T1000 (cell line): ENCODE results near the gene HJV.

Source experiments
- DNase-seq: peaks from one replicate; lab custom pipeline; 2025; ENCODE audit warnings: mixed read lengths; lab: John Stamatoyannopoulos, UW

The HJV gene

DNA sequence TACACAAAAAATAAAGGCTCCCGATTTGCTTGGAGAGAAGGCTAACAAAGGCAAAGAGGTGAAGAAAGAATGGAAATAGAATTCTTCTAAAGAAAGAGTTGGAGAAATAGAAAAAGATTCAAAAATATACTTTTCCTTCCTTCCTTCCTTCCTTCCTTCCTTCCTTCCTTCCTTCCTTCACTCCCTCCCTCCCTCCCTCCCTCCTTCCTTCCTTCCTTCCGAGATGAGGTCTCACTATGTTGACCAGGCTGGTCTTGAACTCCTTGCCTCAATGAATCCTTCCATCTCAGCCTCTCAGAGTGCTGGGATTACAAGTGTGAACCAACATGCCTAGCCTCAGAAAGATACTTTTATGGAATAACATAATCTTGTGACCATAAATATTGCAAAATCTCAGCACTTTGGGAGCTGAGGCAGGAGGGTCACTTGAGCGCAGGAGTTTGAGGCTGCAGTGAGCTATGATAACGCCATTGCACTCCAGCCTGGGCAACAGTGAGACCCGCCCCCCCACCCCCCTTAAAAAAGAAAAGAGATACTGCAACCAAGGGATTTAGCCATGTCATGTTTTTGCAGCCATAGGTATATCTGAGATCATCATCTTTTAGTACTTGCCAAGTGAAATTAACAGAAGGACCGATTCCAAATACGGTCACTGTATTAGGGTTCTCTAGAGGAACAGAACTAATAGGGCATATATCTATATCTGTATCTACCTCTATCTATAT lies 1.0 kb upstream of the HJV start:
- DNase-seq, result no peak

DNA sequence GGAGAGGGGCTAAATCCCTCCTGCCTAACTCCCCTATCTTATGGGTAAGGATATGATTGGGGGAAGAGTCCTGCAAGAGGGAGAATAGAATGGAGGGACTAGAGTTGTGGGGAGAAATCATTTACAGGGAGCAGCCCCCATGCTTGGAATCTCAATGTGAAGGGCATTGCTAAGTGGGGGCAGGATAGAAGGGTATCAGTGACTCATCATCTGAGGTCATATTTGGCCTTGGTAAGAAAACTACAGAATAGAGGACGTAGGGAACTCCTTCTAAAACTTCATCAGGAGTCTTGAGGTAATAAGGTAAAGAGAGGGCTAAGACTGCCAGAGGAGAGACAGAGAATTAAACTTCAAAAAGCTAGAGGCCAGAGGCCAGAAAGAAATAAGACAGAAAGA lies 487 bp downstream of the HJV start:
- DNase-seq, result no peak

DNA sequence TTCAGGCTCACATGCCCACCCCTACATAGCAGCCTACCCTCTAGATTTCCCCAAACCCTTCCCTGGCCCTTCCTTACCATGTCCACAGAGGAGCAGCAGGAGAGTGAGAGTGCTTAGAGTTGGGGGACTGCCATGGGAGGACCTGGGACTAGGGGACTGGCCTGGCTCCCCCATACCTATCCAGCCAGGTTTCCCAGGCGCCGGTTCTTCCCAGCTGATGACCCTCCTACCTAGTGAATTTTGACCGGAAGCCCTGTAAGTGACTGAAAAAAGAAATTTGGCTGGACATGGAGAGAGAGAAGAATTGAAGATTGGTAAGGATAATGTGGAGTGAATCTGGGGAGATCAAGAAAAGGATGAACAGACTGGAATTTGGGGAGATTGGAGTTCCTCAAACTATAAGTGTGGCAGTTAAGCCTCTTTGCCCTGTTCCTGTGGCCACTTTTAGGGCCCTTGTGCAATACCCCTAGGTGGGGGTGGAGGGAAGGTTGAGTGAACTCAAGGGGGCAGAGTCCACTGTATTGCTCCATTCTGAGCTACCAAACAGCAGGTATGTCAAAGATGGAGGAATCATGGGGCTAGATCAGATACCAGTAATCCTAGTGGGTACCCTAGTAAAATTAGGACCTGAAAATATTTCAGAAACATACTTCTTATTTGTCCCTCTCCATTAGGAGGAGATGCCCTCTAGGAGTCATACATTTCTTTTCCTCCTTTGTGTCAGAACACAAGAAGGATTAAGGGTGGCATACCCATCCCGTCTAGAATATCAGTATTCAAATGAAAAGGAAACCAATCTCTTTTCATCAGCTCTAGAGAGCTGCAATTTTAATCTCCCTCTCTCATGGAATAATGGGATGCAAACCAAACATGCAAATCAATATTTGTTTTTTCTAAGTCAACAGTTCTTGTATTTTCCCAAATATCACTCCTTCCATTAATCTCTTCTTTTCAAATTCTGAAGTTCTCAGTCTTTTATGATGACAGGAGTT lies 1.2 kb downstream of the HJV start:
- no peak for DNase-seq

DNA sequence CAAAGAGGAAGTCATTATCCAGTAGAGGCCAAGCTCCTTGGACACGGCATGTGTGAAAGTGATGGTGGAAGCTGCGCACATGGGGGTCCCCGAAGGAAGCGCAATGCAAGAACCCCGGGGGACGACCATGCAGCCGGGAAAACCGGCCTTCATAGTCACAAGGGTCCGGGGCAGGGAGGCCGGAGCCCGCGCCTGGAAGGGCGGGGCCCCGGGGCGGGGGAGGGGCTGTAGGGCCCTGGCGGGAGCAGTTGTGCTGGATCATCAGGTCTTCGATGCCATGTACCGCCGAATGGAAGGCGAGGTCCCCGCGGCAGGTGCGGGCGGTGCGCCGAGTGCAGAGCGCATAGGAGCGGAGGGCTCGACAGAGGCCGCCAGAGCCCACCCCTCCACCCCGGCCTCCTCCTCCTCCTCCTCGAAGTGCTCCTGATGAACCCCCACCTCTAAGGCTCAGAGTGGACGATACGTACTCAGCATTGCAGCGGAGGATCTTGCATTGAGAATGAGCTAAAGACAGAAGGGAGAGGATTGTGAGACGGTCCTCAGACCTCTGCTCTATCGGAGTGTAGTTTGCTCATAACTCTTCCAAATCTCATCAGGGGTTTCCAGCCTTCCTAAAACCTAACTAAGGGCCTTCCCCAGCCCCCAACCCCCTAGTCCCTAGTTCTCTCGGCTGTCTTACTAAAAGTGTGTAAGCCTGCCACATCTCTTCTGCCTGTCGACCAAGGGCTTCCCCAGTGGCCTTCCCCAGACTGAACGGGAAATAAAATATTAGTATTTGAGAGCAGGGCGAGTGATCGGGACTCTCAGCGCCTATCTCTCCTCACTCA lies 2.1 kb downstream of the HJV start:
- no peak for DNase-seq

DNA sequence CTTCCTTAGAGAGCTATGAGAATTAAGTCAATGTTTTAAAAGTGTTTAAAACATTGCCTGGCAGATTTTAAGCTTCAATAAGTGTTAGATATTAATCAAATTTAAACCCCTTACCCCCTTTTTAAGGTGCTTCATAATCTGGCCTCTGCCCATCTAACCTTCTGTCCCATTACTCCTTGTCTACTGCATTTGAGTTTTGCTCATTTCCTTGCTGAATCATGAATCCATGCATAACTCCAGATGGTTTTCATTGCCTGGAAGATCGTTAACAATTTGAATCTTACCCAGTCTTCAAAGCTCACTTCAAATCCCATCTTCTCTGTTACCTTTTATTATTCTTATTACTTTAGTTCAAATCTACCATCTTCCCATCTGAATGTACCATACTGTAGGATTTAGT lies 4.6 kb downstream of the HJV start:
- DNase-seq, result no peak

DNA sequence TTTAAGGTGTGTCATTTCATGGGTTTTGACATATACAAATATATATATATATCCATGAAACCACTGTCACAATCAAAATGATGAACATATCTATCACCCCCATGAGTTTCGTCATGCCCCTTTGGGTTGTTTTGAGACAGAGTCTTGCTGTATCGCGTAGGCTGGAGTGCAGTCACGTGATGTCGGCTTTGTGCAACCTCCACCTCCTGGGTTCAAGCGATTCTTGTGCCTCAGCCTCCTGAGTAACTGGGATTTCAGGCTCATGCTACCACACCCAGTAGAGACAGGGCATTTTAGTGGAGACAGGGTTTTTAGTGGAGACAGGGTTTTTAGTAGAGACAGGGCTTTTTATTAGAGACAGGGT lies 8.0 kb downstream of the HJV start:
- DNase-seq, result no peak

DNA sequence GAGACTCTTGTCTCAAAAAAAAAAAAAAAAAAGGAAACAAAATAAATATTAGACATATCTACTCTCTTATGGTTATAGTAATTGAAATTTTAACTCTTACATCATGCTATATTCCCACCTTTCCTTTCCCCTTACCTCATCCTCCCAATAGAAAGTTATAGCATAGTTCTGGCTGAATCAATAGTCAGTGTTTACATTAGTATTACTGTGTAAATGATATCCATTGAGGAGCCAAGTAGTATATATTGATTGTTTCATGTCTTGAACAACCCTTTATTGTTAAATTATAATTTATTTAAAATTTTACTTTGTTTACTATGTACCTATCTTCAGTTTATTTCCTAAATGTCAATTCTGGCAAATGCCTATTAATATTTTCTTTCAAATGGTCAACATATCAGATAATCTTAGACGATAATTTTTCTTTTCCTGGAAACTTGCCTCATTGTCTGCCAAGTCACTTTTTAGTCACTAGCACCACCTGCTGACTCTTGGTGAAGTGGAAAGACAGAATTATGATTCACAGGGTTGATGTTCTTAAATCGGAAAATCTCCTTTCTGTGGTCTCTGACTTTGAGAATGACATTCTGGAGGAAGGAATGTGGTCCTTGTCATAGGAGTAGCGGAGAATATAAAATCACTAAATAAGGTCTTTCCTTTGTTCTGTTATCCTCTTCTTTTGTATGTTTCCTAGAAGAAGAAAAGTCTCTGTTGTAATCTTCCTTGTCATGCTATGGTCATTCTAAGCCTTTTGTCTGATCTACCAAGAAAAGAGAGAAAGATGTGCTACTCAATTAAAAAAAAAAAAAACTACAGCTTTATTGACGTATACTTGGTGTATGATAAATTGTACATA lies 8.6 kb downstream of the HJV start:
- DNase-seq, result peak; percentile 28

DNA sequence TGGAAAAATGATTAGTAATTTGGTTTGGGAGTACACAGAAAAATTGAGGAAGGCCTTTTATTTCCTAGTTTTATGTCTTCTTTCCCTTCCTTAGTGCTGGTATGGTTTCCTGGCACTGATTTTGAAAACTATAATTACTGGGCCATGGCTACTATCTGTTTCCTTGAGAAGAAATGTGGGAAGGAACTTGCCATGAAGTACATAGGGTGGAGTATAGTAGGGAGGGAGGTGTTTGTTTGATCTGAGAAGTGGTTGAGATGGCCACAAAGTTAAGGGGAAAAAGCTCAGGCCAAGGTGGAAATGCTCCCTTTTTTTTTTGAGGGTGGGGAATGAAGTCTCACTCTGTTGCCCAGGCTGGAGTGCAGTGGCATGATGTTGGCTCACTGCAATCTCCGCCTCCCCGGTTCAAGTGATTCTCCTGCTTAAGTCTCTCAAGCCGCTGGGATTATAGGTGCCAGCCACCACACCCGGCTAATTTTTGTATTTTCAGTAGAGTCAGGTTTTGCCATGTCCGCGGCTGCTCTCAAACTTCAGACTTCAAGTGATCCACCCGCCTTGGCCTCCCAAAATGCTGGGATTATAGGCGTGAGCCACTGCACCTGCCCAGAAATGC lies 11.3 kb downstream of the HJV start:
- no peak for DNase-seq

DNA sequence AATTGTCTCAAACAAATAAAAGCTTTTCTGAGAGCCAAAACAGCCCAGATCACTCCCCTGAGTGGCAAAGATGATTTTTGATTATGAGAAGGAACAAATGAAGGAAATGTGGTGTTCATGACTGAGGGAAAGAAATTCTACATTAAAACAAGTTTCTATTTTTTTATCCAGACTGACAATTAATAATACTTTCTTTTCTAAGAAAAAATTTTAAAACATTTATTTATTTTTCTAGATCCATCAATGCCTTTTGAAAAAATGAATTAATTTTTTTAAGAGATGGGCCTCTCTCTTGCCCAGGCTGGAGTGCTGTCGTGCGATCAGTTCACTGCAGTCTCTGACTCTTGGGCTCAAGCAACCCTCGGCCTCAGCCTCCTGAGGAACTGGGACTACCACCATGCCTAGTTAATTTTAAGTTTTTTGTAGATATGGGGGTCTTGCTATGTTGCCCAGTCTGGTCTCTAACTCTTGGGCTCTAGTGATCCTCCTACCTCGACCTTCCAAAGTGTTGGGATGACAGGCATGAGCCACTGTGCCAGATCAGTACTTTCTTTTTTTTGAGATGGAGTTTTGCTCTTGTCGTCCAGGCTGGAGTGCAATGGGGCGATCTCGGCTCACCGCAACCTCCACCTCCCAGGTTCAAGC lies 13.9 kb downstream of the HJV start:
- DNase-seq, result no peak

DNA sequence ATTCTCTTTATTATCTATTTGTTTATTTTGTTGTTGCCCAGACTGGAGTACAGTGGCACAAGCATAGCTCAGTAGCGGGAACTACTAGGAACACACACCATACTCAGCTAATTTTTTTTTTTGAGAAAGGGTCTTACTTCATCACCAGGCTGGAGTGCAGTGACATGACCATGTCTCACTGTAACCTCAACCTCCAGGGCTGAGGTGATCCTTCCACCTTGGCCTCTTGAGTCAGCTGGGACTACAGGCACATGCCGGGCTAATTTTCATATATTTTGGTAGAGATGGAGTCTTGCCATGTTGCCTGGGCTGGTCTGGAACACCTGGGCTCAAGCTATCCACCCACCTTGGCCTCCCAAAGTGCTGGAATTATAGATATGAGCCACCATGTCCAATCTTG lies 19.8 kb downstream of the HJV start:
- DNase-seq, result no peak

DNA sequence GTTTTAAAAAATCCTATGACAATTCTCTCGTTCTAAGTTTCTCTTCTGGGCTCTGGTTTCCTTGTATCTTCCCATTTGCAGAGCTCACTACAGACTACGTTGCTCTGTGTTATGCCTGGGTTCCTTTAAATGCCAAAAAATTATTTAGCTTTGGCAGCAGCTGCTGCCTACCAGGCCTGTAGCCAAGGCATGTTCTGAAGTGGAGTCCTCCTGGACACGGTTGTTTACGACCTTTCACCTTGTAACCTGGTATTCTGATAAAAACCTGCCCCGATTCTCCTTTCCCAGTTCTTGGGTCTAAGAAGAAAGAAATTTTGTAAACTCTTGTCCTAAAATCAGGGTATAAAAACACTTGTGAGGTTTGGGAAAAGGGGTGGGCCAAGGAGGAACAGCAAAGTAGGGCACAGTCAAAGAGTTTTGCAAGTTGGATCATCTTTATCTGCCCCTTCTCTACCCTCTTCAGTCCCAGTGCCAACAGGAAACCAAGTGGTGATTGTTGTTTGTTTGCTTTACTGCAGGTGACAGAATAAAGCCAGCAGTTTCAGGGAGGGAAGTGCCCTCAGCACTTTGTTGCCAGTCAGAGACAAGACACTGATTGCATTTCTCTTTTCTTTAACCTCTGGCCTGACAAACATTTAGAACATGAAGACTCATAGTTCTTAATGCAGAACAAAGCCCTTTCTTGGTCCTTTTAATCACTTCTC lies 22.1 kb downstream of the HJV start:
- DNase-seq, result no peak

DNA sequence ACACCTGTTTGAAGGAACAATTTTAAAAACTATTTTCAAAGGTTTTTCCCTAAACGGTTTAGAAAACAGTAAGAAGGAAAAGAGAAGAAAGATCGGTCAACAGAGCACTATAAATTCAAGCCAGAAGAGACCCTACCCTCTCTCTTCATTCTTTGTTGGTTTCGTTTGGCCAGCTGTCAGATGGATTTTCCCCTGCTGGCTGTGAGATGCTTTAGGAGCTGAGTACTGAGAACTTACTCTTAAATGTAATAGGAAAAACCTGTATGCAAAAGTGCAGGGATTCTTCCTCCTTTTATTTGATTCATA lies 23.9 kb downstream of the HJV start:
- DNase-seq, result no peak

DNA sequence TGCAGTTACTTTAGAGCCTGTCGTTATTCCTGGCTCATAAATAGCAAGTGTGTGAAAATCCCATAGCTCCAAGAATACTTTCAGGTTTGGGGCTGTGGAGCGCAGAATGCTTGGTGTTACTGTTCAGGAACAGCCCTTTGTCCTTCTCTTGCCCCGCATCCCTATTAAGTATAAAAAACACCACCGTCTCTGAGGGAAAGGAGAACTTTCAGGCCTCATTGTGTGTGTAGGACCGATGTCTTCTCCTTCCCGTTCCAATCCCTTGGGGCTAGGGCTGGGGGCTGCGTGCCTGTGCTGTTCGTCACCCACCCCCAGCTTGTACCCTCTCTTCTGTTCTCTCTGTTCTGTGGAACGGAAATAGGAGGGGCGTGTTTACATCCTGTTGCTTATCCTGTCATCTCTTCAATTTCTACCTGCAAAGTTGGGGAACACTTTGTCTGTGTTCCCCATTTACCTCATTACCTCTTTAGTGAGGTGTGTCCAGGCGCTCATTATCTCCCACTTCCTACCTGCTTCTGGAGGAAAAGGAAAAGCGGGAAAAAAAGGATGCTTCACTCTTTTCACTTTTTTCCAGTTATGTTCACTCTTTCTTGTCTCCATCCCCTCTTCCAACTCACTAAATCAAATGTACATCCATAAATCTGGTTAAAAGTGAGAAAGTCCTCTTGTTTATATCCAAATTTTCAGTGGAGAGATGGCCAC lies 24.4 kb downstream of the HJV start:
- DNase-seq, result no peak

DNA sequence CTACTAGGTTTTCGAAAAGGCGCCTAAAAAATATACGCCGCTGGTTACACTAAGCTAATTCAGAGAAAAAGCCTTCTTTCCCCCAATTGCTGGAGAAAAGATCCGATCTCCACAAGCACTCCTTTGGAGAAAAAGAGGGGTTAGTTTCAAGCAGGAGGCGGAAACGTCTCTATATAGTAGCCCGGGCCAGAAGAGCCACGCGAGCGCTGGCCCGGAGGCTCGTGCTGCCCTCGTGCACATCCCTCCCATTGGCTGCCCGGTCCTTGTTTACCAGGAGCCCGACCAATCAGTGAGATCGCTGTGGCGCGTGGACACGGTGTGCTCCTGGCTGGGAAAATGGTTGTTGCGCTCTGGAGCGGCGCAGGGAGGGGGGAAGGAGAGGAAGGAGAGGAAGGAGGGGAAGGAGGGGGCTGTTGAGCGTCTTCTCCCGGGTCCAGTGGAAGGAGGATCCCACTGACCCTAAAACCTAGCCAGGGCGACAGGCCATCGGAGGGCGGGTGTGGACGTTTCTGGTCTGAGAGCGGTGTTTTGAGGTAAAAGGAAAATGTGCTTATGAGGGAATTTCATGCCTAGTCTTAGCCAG lies 25.0 kb downstream of the HJV start, which contains the start of gene TXNIP:
Gene TXNIP, minus strand, starts transcription at position 147 of the 583 bp plus-strand sequence. CDS start 313 bp downstream, outside the sequence.
- peak; percentile 82 for DNase-seq

DNA sequence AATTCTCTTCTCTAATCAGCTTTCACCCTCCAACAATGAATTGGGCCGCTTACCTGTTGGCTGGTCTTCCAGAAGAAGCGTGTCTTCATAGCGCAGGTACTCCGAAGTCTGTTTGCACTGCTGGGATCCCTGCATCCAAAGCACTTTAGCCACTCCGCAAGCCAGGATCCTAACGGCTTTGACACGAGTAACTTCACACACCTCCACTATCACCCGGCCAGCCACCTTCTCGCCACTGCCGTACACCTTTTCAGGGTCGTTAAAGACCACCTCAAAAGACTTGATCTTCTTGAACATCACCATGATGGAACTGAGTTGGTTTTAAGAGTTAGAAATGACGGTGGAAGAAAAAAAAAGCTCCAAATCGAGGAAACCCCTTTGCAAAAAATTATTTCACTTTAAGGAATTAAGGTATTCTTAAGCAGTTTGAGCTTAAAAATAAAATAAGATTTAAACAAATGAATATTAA lies 25.5 kb downstream of the HJV start:
- DNase-seq, result no peak

DNA sequence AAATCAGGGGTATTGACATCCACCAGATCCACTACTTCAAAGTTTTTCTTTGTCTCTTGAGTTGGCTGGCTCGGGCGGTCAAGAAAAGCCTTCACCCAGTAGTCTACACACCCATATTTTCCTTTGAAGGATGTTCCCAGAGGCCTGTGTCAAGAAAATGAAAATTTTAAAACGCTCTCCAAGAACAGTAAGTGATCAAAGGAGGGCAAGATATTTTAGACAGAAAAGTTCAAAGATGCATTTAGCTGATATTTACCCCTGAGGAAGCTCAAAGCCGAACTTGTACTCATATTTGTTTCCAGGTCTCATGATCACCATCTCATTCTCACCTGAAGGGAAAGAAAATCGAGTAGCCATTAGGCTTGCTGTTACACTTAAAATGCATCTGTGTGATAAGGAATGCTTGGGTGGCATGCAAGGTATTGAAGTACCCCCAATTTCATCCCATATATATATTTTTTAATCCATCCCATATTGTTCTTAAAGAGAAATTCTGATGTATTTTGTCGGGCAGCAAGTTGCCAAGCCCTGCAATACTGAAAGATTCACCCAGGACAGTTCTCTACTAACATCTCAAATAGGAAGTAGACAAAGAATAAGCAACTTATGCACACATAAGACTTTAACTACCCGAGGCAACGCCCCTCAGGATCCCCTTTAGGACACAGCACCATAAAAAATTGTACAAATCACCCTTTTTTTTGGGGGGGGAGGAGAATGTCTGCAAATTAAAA lies 26.2 kb downstream of the HJV start:
- DNase-seq, result no peak

DNA sequence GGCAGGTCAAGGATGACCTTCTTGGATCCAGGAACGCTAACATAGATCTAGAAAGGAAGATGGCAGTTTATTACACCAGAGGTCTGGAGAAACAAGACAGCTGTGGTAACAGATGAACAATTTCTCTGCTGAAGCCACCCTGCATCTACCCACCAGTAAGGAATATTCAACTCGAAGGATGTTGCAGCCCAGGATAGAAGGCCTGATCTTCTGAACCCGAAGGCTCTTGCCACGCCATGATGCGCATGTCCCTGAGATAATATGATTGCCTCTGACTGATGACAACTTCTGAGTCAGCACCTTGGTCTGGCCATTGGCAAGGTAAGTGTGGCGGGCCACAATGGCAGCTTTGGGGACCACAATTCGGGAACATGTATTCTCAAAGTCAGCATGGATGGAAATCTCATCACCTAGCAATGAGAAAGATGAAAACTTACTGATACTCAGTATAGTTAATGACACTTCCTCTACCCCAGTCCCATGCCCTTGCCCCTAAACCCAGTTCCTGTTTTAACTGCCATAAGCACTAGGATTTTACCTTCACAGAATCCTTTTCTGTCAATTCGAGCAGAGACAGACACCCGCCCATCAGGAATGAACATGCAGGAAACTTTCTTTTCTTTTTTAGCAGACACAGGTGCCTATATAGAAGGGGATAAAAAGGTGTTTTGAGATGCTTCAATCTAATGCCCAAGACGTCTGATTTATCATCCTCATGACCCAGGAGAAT lies 27.0 kb downstream of the HJV start:
- DNase-seq, result no peak
